Gastroesophageal sphincter (tissue), 3 donors: ENCODE results near the gene DDX21.

ENCODE experiments used
- EP300 ChIP-seq: sonication (generic); formaldehyde crosslinking; IDR thresholded peaks from one replicate; pipeline ENCODE4 v1.6.1; 2017; ENCODE audit warnings: antibody characterized with exemption, mild to moderate bottlenecking
- TF ChIP-seq, protein P1 (sequence below), 4 experiments: fragments of 200-600 bp in 2 of 4; fragments of 450-650 bp in 2 of 4; sonication (generic) in 1 of 4; IDR thresholded peaks; one replicate each; pipeline ENCODE4 v1.5.1; 2017 to 2019; ENCODE audit warnings: antibody characterized with exemption in 4 of 4, mild to moderate bottlenecking in 2 of 4, moderate library complexity in 2 of 4

DNA sequence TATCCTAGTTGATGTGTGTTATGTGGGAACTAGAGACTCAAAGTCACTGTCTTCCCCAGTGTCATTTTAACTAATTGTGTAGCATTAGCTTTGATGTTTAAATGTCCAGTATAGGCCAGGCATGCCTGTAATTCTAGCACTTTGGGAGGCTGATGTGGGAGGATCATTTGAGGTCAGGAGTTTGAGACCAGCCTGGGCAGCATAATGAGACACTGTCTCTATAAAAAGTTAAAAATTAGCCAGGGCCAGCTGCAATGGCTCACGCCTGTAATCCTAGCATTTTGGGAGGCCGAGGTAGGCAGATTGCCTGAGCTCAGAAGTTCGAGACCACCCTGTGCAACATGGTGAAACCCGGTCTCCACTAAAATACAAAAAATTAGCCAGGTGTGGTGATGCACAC, 30.5 kb upstream of the DDX21 start:
- TF ChIP-seq, protein P1, sequence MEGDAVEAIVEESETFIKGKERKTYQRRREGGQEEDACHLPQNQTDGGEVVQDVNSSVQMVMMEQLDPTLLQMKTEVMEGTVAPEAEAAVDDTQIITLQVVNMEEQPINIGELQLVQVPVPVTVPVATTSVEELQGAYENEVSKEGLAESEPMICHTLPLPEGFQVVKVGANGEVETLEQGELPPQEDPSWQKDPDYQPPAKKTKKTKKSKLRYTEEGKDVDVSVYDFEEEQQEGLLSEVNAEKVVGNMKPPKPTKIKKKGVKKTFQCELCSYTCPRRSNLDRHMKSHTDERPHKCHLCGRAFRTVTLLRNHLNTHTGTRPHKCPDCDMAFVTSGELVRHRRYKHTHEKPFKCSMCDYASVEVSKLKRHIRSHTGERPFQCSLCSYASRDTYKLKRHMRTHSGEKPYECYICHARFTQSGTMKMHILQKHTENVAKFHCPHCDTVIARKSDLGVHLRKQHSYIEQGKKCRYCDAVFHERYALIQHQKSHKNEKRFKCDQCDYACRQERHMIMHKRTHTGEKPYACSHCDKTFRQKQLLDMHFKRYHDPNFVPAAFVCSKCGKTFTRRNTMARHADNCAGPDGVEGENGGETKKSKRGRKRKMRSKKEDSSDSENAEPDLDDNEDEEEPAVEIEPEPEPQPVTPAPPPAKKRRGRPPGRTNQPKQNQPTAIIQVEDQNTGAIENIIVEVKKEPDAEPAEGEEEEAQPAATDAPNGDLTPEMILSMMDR (IDR thresholded peaks at IDR 0.05), result no peak
- no peak for TF ChIP-seq EP300
